Stimulated activated naive CD8-positive, alpha-beta T cell treated with anti-CD3 and anti-CD28 coated beads, Interleukin-15, Interleukin-2, amounts not matched to agents 100 ng/mL and 50 ng/mL, for 24 hours (primary cell): Measurements from ENCODE around the gene PRKN.
"Not testable (repeated sequence)": the region's sequence is repeated elsewhere in the genome, so short reads cannot be mapped to it uniquely, and the experiment has no call there.

ENCODE experiments used
- H3K27ac Mint-ChIP-seq: one replicate; pipeline ENCODE4 v1.8.0; 2021; ENCODE audit warnings: mild to moderate bottlenecking, mixed read lengths
- H3K27me3 Mint-ChIP-seq: one replicate; pipeline ENCODE4 v1.8.0; 2021; ENCODE audit warnings: mixed read lengths
- H3K36me3 Mint-ChIP-seq: one replicate; pipeline ENCODE4 v1.8.0; 2021; ENCODE audit warnings: low read depth, mixed read lengths
- H3K4me1 Mint-ChIP-seq: one replicate; pipeline ENCODE4 v1.8.0; 2021; ENCODE audit warnings: low read depth, mixed read lengths
- H3K4me3 Mint-ChIP-seq: one replicate; pipeline ENCODE4 v1.8.0; 2021; ENCODE audit warnings: mild to moderate bottlenecking, mixed read lengths
- H3K9me3 Mint-ChIP-seq: one replicate; pipeline ENCODE4 v1.8.0; 2021; ENCODE audit warnings: mixed read lengths

PRKN gene

DNA sequence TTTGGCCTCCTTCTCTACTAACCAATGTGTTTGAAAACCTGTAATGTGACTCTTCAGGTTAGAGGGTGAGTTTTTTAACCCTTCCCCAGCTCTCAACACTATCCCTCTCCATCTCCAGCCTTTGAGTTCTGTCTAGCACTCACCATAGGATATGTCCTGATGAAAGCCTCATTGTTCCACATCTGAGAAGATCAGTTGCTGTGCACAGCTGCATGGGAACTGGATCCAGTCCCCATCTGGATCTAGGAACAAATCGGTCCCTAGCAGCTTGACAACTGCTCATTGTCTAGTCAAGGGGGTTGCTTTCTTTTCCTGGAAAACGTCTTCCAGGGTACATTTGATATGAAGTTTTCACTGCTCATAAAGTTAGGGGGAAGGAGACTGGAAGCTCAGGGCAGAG lies 1408.3 kb downstream of the PRKN start:
- Mint-ChIP-seq H3K4me1 (no peaks in the 10 kb centered on the region), H3K9me3 (peaks cover 10% of the 10 kb centered on the region), H3K4me3 (no peak overlapping the region), H3K27ac (no peak overlapping the region), H3K27me3 (peaks cover 3% of the 10 kb centered on the region), H3K36me3 (no peaks in the 10 kb centered on the region)

DNA sequence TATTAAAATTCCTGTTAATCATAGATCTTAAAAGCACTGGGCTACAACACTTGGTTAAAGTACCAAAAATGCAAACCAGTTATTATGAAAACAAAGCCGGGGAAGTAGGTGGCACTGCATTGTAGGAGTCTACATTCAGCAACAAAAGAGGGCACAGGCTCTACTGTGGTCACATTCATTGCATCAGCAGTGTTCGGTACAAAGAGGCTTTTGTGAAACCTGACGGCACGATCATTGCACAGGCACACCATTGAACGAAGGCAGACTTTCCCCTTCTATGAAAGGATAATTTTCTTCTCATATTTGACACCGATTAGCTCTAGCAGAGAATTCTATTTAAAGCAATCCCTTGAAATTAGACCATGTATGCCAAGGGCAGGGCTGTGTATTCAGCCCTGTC lies 1409.1 kb downstream of the PRKN start:
- Mint-ChIP-seq H3K27ac (no peak overlapping the region), H3K27me3 (peaks cover 3% of the 10 kb centered on the region), H3K9me3 (peaks cover 10% of the 10 kb centered on the region), H3K4me3 (no peak overlapping the region), H3K4me1 (no peaks in the 10 kb centered on the region), H3K36me3 (no peaks in the 10 kb centered on the region)

- Mint-ChIP-seq H3K27me3 (peaks cover 3% of the 10 kb centered on the region), H3K36me3 (no peaks in the 10 kb centered on the region), H3K4me3 (no peak overlapping the region), H3K27ac (no peak overlapping the region), H3K4me1 (no peaks in the 10 kb centered on the region), H3K9me3 (peaks cover 5% of the 10 kb centered on the region)
Measured at GRCh38 chr6:161316531-161316930, 1411.0 kb downstream of the PRKN start.

DNA sequence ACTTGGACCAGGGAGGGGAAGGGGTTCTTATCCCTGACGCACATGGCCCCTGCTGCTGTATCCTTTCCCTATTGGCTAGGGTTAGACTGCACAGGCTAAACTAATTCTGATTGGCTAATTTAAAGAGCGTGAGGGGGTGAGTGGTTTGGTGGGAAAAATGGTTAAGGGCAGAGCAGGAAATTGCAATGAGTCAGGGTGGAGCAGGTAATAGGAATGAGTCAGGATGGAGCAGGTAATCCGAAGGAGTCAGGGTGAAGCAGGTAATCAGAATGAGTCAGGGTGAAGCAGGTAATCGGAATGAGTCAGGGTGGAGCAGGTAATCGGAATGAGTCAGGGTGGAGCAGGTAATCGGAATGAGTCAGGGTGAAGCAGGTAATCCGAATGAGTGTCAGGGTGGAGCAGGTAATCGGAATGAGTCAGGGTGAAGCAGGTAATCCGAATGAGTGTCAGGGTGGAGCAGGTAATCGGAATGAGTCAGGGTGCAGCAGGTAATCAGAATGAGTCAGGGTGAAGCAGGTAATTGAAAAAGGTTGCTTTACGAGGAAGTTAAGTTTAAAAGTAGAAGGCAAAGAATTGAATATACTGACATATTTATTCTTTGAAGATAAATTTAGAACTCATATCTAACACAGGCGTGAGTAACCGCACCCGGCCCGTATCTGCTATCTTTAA lies 1412.2 kb downstream of the PRKN start:
- not testable (repeated sequence) for H3K9me3 Mint-ChIP-seq, H3K36me3 Mint-ChIP-seq, H3K27ac Mint-ChIP-seq, H3K4me1 Mint-ChIP-seq, H3K4me3 Mint-ChIP-seq, H3K27me3 Mint-ChIP-seq

DNA sequence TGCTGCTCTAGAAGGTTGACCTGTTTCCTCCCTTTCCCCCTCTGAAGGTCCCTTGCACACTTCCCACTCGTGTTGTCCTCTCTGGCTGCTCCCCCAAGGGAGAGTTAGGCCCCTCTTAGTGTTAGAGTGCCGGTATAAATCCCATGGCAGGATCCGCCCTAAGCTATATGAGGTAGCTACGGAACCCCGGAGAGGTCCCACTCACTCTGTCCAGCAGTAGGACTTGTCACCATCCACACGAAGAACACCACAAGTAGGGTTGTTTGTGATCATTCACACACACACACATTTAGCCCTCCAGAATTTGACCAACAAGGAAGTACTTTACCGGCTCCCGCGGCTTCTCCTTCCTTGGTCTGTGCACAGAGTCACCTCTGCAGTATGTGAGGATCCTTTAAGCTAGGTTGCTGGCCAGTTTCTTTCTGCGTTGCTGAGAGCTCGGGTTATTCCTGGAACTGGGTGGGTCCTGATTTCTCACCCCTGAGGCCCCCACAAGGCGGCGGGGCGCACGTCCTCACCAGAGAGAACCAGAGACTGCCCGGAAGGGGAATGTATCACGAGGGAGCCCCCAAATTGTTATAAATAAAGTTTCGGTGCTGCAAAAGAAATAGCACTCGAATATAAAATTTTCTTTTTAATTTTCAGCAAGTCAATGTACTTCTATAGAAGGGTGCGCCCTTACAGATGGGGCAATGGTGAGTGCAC lies 1412.9 kb downstream of the PRKN start:
- H3K27me3 Mint-ChIP-seq, H3K4me3 Mint-ChIP-seq, H3K4me1 Mint-ChIP-seq, H3K27ac Mint-ChIP-seq, H3K9me3 Mint-ChIP-seq, H3K36me3 Mint-ChIP-seq: not testable (repeated sequence)

GRCh38 chr6:161313940-161314509 lies 1413.5 kb downstream of the PRKN start:
- Mint-ChIP-seq H3K27me3 (peaks cover 5% of the 10 kb centered on the region), H3K27ac (no peak overlapping the region), H3K4me3 (no peak overlapping the region)

DNA sequence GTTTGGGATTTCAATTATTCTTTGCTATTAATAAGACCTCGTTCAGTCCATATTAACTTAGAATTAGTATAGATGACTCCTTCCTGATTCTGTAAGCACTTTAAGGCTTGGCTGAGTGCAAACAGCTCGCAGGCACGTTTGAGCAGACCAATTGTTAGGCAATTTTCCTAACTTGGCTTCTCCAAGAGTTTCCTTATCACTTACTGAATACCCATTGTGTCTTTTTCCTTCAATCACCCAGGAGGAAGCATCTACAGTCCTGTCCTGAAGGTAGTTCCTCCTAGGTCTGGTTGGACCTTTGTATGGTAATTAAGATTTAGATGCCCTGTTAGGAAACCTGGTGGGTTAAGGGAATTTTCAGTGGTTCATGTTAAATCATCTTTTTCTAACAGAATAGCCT lies 1414.1 kb downstream of the PRKN start:
- not testable (repeated sequence) for H3K9me3 Mint-ChIP-seq, H3K4me3 Mint-ChIP-seq, H3K27ac Mint-ChIP-seq, H3K36me3 Mint-ChIP-seq, H3K4me1 Mint-ChIP-seq, H3K27me3 Mint-ChIP-seq

More at GRCh38 chr6:161313940-161314509, 1413.5 kb downstream of the PRKN start:
- peaks cover 5% of the 10 kb centered on the region for H3K9me3 Mint-ChIP-seq
- H3K36me3 Mint-ChIP-seq: no peaks in the 10 kb centered on the region
- H3K4me1 Mint-ChIP-seq: no peaks in the 10 kb centered on the region

- H3K36me3 Mint-ChIP-seq, H3K27me3 Mint-ChIP-seq, H3K4me1 Mint-ChIP-seq, H3K9me3 Mint-ChIP-seq, H3K4me3 Mint-ChIP-seq, H3K27ac Mint-ChIP-seq: not testable (repeated sequence)
Measured at GRCh38 chr6:161309774-161310173, 1417.8 kb downstream of the PRKN start.

DNA sequence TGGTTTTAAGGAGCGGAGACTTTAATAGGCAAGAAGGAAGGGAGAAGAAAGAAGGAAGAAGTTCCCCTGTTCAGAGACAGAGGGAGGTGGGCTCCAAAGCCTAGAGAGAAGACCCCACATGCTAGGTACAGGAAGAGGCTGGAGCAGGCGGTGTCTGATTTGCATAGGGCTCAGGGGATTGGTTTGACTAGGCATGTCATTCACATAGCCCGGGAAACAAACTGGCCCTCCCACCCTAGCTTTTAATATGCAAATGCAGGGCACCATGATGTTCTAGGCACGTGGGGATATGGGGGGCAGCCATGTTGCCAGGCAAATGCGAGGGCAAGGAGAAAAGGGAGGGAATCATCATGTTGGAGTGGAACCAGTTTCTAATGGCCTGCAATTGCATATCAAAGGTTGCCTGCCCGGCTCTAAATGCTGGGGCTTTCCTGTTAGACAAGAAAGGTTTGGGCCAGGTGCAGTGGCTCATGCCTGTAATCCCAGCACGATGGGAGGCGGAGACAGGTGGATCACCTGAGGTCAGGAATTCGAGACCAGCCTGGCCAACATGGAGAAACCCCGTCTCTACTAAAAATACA lies 1419.4 kb downstream of the PRKN start:
- no peaks in the 10 kb centered on the region for H3K4me1 Mint-ChIP-seq
- H3K27me3 Mint-ChIP-seq: peaks cover 5% of the 10 kb centered on the region
- H3K27ac Mint-ChIP-seq: no peak overlapping the region
- no peaks in the 10 kb centered on the region for H3K9me3 Mint-ChIP-seq
- H3K36me3 Mint-ChIP-seq: no peaks in the 10 kb centered on the region
- H3K4me3 Mint-ChIP-seq: no peak overlapping the region

DNA sequence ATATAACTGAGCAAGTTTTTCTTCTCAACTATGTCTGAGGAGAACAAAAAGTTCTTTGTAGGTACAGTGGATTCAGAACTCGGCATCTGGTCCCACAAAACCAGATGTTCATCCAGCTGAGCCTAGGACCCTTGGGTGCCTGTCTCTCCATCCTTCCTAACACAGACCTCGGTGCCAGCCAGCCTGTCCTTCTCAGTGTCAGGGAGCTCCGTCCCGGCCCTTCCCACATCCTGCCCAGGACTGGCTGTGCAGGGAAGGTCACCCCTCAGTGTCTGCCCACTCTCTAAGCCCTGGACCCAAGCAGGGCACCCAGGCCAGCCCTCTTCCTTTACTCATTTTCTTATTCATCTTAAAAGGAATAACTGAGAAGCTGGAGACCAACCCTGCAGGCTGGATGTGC lies 1421.7 kb downstream of the PRKN start:
- Mint-ChIP-seq H3K4me3 (no peak overlapping the region), H3K36me3 (no peaks in the 10 kb centered on the region), H3K27me3 (peaks cover 3% of the 10 kb centered on the region), H3K27ac (no peak overlapping the region), H3K9me3 (no peaks in the 10 kb centered on the region), H3K4me1 (no peaks in the 10 kb centered on the region)

DNA sequence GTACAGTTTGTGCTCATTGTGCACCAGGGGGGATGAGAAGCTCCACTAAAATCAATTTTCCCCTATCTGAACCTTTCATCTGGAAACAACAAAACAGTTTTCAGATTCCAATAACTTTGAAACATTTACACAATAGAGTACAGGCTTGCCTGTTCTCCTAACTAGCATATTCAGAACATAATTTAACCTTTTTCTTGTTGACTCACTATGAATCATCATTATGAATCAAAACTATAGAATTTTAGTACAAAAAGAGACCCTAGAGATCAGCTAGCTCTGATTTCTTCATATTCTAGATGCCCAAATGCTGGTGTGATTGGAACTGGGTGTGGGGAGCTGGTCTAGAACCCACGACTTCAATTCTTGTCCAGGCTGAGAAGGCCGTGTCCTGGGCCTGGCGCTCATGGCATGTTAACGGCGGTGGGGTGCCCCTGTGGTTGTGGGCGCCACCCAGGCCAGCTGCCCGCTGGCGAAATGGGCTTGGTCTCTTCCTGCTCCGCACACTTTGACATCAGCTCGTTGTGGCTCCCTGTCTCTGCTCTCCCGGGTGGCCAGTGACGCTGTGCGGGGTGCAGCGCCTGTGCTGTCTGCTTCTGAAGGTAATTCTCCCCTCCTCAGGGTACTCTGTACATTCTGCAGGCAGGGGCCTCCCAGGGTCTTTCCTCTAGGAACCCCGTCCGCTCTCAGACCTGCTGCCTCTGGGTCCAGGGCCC lies 1423.8 kb downstream of the PRKN start:
- Mint-ChIP-seq H3K4me1 (no peaks in the 10 kb centered on the region), H3K9me3 (no peaks in the 10 kb centered on the region), H3K36me3 (no peaks in the 10 kb centered on the region), H3K27me3 (peaks cover 3% of the 10 kb centered on the region), H3K4me3 (no peak overlapping the region), H3K27ac (no peak overlapping the region)

DNA sequence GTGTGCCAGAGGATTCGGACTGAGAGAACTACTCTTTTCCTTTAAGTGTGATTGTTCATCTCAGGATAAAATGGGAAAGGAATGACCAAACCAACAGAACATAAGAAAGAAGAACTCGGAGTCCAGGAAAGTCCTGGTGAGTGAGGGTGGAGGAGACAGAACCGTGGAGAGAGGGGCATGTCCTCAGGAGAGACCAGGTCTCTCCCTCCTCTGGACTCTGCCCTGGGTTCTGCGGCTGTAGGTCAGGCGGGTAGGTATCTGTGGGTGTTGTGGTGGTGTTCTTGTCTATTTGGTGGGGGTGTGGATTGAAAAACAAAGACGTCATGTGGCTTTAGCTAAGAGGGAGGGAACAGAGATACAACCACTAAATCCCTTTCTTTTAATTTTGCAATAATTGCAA lies 1424.6 kb downstream of the PRKN start:
- Mint-ChIP-seq H3K27me3 (peaks cover 3% of the 10 kb centered on the region), H3K9me3 (no peaks in the 10 kb centered on the region), H3K4me3 (no peak overlapping the region), H3K4me1 (no peaks in the 10 kb centered on the region), H3K36me3 (no peaks in the 10 kb centered on the region), H3K27ac (no peak overlapping the region)

DNA sequence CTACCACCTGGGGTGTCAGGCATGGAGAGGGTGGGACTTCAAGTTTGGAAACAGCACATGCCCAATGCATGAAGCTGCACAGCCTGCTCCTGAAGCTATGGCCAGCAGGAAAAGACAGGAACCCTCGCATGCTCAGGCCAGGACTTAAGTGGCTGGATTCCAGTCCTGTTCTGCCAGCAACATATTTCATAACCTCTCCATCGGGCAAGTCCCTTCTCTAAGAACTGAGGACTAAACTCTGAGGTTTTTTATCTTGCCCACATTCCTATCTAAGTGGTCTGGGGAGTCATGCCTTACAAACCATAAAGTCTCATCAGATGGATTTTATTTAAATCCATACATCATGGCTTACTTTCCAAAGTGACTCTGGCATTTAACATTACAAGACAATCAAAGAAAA lies 1426.2 kb downstream of the PRKN start:
- peaks cover 3% of the 10 kb centered on the region for H3K27me3 Mint-ChIP-seq
- H3K36me3 Mint-ChIP-seq: no peaks in the 10 kb centered on the region
- H3K4me1 Mint-ChIP-seq: no peaks in the 10 kb centered on the region
- no peak overlapping the region for H3K4me3 Mint-ChIP-seq
- no peaks in the 10 kb centered on the region for H3K9me3 Mint-ChIP-seq
- no peak overlapping the region for H3K27ac Mint-ChIP-seq

GRCh38 chr6:161300823-161301222 lies 1426.7 kb downstream of the PRKN start:
- no peak overlapping the region for H3K27ac Mint-ChIP-seq
- no peaks in the 10 kb centered on the region for H3K4me1 Mint-ChIP-seq
- no peaks in the 10 kb centered on the region for H3K36me3 Mint-ChIP-seq
- H3K27me3 Mint-ChIP-seq: peaks cover 3% of the 10 kb centered on the region
- no peaks in the 10 kb centered on the region for H3K9me3 Mint-ChIP-seq
- H3K4me3 Mint-ChIP-seq: no peak overlapping the region

- H3K36me3 Mint-ChIP-seq: no peaks in the 10 kb centered on the region
- no peaks in the 10 kb centered on the region for H3K4me1 Mint-ChIP-seq
- peaks cover 3% of the 10 kb centered on the region for H3K27me3 Mint-ChIP-seq
- H3K27ac Mint-ChIP-seq: no peak overlapping the region
- H3K9me3 Mint-ChIP-seq: no peaks in the 10 kb centered on the region
- no peak overlapping the region for H3K4me3 Mint-ChIP-seq
Measured at GRCh38 chr6:161299726-161300125, 1427.8 kb downstream of the PRKN start.
